Liver (tissue), 3 donors: ENCODE data around the gene TEDC2.

ENCODE experiments used
- CTCF ChIP-seq: fragments of 150-350 bp; IDR thresholded peaks from 2 replicates; pipeline ENCODE4 v1.5.1; 2017; ENCODE audit warnings: improper control_type of control experiment, low read depth, low read length; ENCODE audit not compliant: missing input control
- EGR1 ChIP-seq, 2 donors: IDR thresholded peaks; 2 replicates each; pipeline ENCODE4 v1.6.1; 2016 to 2018; ENCODE audit warnings: antibody characterized with exemption in 2 of 2, low read depth in 2 of 2
- FOXA1 ChIP-seq: IDR thresholded peaks from 2 replicates; pipeline ENCODE4 v1.6.1; 2016; ENCODE audit warnings: antibody characterized with exemption
- HNF4G ChIP-seq: IDR thresholded peaks from 2 replicates; pipeline ENCODE4 v1.6.1; 2016; ENCODE audit warnings: antibody characterized with exemption
- JUND ChIP-seq, 2 donors: IDR thresholded peaks; 2 replicates each; pipeline ENCODE4 v1.6.1; 2016; ENCODE audit warnings: antibody characterized with exemption in 2 of 2
- MAX ChIP-seq: IDR thresholded peaks from 2 replicates; pipeline ENCODE4 v1.6.1; 2016; ENCODE audit warnings: antibody characterized with exemption
- RAD21 ChIP-seq, 2 donors: IDR thresholded peaks; 2 replicates each; pipeline ENCODE4 v1.6.1; 2016; ENCODE audit warnings: antibody characterized with exemption in 2 of 2, mild to moderate bottlenecking in 2 of 2
- REST ChIP-seq: IDR thresholded peaks from 2 replicates; pipeline ENCODE4 v1.6.1; 2016; ENCODE audit warnings: antibody characterized with exemption, mild to moderate bottlenecking
- SP1 ChIP-seq: IDR thresholded peaks from 2 replicates; pipeline ENCODE4 v1.6.1; 2018; ENCODE audit warnings: antibody characterized with exemption, mild to moderate bottlenecking
- YY1 ChIP-seq: IDR thresholded peaks from 2 replicates; pipeline ENCODE4 v1.6.1; 2016; ENCODE audit warnings: antibody characterized with exemption, mild to moderate bottlenecking
- donor health status: healthy.
- donor health status: healthy.

GRCh38 chr16:2424061-2425007, 35.6 kb upstream of the TEDC2 start:
- TF ChIP-seq YY1 (no peak), FOXA1 (no peak), SP1 (no peak), CTCF (no peak), JUND (IDR thresholded peaks at IDR 0.05) (no peak), RAD21 (IDR thresholded peaks at IDR 0.05) (no peak), HNF4G (no peak), MAX (no peak), REST (no peak), EGR1 (IDR thresholded peaks at IDR 0.05; ENCODE audit: low read depth in 2 of 2) (no peak)
